GM23338 (cell line): ENCODE data around the gene CDH18. TPM values are rescaled to one million over a fixed set of nuclear protein-coding genes. Genes with fewer than 3 reads are reported as not detected.

Source experiments
- ATAC-seq: fragments of 200-7000 bp; cut with Tn5 transposase; 3 replicates; pipeline ENCODE4 v1.9.1; 2020
- DNase-seq: peaks from one replicate; pipeline ENCODE4 v3.0.0-alpha.2; 2015; ENCODE audit warnings: low spot score
- H2AFZ ChIP-seq: fragments of 200-600 bp; sonication (generic); 2 replicates; pipeline ENCODE4 v1.8.0; 2016; ENCODE audit warnings: antibody characterized with exemption, mild to moderate bottlenecking, moderate library complexity
- H3F3A ChIP-seq: fragments of 200-600 bp; sonication (generic); replicated peaks from 2 replicates; pipeline ENCODE4 v1.8.0; 2017; ENCODE audit warnings: antibody characterized with exemption, mixed run types, low read depth
- H3K27ac ChIP-seq: fragments of 200-600 bp; sonication (generic); 2 replicates; pipeline ENCODE4 v1.6.1; 2016; ENCODE audit warnings: low read depth
- H3K27me3 ChIP-seq: fragments of 200-600 bp; sonication (generic); 2 replicates; pipeline ENCODE4 v1.8.0; 2016; ENCODE audit warnings: mild to moderate bottlenecking, mixed run types, moderate library complexity; ENCODE audit not compliant: insufficient read depth
- H3K36me3 ChIP-seq: fragments of 200-600 bp; sonication (generic); 2 replicates; pipeline ENCODE4 v1.8.0; 2016; ENCODE audit warnings: mild to moderate bottlenecking; ENCODE audit not compliant: insufficient read depth
- H3K4me1 ChIP-seq: fragments of 200-600 bp; sonication (generic); 2 replicates; pipeline ENCODE4 v1.8.0; 2016; ENCODE audit warnings: mild to moderate bottlenecking, moderate library complexity; ENCODE audit not compliant: insufficient read depth
- H3K4me2 ChIP-seq: fragments of 200-600 bp; sonication (generic); 2 replicates; pipeline ENCODE4 v1.7.1; 2017; ENCODE audit warnings: mixed run types
- H3K4me3 ChIP-seq: fragments of 200-600 bp; sonication (generic); 2 replicates; pipeline ENCODE4 v1.6.1; 2016; ENCODE audit warnings: mixed run types
- H3K79me2 ChIP-seq: fragments of 200-600 bp; sonication (generic); replicated peaks from 2 replicates; pipeline ENCODE4 v1.8.0; 2017; ENCODE audit warnings: mild to moderate bottlenecking; ENCODE audit not compliant: insufficient read depth
- H3K9me2 ChIP-seq: fragments of 200-600 bp; sonication (generic); 2 replicates; pipeline ENCODE4 v1.8.0; 2017; ENCODE audit not compliant: insufficient read depth
- H4K20me1 ChIP-seq: fragments of 200-600 bp; sonication (generic); replicated peaks from 2 replicates; pipeline ENCODE4 v1.8.0; 2017; ENCODE audit warnings: mild to moderate bottlenecking; ENCODE audit not compliant: insufficient read depth
- H3K27ac Mint-ChIP-seq: 2 replicates; pipeline ENCODE4 v1.8.0; 2020; ENCODE audit warnings: inconsistent platforms, mild to moderate bottlenecking, moderate library complexity, mixed read lengths
- H3K27me3 Mint-ChIP-seq: 3 replicates; pipeline ENCODE4 v1.8.0; 2022; ENCODE audit warnings: low read depth, mild to moderate bottlenecking, moderate library complexity, mixed read lengths, inconsistent platforms; ENCODE audit not compliant: insufficient read depth, poor library complexity
- H3K36me3 Mint-ChIP-seq: 3 replicates; pipeline ENCODE4 v1.8.0; 2021; ENCODE audit warnings: low read depth, mild to moderate bottlenecking, inconsistent platforms, moderate library complexity, mixed read lengths
- H3K4me1 Mint-ChIP-seq: 3 replicates; pipeline ENCODE4 v1.8.0; 2020; ENCODE audit warnings: mild to moderate bottlenecking, inconsistent platforms, mixed read lengths
- H3K4me3 Mint-ChIP-seq: 3 replicates; pipeline ENCODE4 v1.8.0; 2021; ENCODE audit warnings: moderate library complexity, mild to moderate bottlenecking, inconsistent platforms, mixed read lengths
- H3K9me3 Mint-ChIP-seq: 3 replicates; pipeline ENCODE4 v1.8.0; 2020; ENCODE audit warnings: moderate library complexity, mild to moderate bottlenecking, inconsistent platforms, mixed read lengths
- CREB1 ChIP-seq: fragments of 250-450 bp; sonication (Bioruptor Pico); IDR thresholded peaks from 2 replicates; pipeline ENCODE4 v1.5.0; 2020; ENCODE audit warnings: low read depth, mild to moderate bottlenecking, moderate library complexity
- EZH2 ChIP-seq: fragments of 200-600 bp; sonication (generic); IDR thresholded peaks from one replicate; pipeline ENCODE4 v1.8.0; 2017; ENCODE audit warnings: antibody characterized with exemption, mild to moderate bottlenecking, low read depth; ENCODE audit not compliant: unreplicated experiment
- polyA plus RNA-seq: library from polyadenylated mRNA; unstranded; fragments of >200 nt; fragmentation: Nextera tagmentation; extraction: Ambion mirVana; gene quantifications from 2 replicates; pipeline ENCODE4 v1.2.1, GENCODE V29; 2016
- total RNA-seq: library from RNA; depleted of rRNA; stranded (reverse); fragments of >200 nt; shearing (Covaris generic); gene quantifications from 2 replicates; pipeline ENCODE4 v1.2.3, GENCODE V29; 2014
- TF ChIP-seq, protein P1 (sequence below): IDR thresholded peaks from one replicate; pipeline ENCODE4 v1.6.1; 2018; ENCODE audit warnings: antibody characterized with exemption; ENCODE audit not compliant: unreplicated experiment
- TF ChIP-seq, protein P2 (sequence below): fragments of 250-450 bp; sonication (Bioruptor Pico); IDR thresholded peaks from 2 replicates; pipeline ENCODE4 v1.5.0; 2020; ENCODE audit warnings: mild to moderate bottlenecking, moderate library complexity

Gene CDH18
- total and polyA plus RNA-seq, 2 experiments from 2014 or later, result 1.3 TPM; not detected in 1

DNA sequence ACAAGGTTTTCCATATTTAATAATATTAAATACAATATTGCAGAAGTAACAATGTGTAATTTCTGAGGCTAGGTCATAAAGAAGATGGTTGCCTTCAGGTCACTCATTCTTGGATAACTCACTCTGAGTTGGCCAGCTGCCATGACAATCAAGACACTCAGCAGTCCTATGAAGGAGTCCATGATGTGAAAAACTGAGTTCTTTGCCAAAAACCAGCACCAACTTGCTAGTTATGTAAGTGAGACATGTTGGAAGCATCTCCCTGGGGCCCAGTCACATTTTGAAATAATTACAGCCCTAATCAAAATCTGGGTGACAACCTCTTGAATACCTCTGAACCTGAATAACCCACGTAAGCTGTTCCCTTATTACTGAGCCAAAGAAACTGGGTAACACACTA lies 453.2 kb downstream of the CDH18 start:
- no peaks in the 10 kb centered on the region for H3K27me3 Mint-ChIP-seq
- TF ChIP-seq, protein P1, sequence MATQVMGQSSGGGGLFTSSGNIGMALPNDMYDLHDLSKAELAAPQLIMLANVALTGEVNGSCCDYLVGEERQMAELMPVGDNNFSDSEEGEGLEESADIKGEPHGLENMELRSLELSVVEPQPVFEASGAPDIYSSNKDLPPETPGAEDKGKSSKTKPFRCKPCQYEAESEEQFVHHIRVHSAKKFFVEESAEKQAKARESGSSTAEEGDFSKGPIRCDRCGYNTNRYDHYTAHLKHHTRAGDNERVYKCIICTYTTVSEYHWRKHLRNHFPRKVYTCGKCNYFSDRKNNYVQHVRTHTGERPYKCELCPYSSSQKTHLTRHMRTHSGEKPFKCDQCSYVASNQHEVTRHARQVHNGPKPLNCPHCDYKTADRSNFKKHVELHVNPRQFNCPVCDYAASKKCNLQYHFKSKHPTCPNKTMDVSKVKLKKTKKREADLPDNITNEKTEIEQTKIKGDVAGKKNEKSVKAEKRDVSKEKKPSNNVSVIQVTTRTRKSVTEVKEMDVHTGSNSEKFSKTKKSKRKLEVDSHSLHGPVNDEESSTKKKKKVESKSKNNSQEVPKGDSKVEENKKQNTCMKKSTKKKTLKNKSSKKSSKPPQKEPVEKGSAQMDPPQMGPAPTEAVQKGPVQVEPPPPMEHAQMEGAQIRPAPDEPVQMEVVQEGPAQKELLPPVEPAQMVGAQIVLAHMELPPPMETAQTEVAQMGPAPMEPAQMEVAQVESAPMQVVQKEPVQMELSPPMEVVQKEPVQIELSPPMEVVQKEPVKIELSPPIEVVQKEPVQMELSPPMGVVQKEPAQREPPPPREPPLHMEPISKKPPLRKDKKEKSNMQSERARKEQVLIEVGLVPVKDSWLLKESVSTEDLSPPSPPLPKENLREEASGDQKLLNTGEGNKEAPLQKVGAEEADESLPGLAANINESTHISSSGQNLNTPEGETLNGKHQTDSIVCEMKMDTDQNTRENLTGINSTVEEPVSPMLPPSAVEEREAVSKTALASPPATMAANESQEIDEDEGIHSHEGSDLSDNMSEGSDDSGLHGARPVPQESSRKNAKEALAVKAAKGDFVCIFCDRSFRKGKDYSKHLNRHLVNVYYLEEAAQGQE, result no peak
- TF ChIP-seq CREB1 (CRISPR knock-in tag) (no peak), EZH2 (no peak)
- TF ChIP-seq, protein P2, sequence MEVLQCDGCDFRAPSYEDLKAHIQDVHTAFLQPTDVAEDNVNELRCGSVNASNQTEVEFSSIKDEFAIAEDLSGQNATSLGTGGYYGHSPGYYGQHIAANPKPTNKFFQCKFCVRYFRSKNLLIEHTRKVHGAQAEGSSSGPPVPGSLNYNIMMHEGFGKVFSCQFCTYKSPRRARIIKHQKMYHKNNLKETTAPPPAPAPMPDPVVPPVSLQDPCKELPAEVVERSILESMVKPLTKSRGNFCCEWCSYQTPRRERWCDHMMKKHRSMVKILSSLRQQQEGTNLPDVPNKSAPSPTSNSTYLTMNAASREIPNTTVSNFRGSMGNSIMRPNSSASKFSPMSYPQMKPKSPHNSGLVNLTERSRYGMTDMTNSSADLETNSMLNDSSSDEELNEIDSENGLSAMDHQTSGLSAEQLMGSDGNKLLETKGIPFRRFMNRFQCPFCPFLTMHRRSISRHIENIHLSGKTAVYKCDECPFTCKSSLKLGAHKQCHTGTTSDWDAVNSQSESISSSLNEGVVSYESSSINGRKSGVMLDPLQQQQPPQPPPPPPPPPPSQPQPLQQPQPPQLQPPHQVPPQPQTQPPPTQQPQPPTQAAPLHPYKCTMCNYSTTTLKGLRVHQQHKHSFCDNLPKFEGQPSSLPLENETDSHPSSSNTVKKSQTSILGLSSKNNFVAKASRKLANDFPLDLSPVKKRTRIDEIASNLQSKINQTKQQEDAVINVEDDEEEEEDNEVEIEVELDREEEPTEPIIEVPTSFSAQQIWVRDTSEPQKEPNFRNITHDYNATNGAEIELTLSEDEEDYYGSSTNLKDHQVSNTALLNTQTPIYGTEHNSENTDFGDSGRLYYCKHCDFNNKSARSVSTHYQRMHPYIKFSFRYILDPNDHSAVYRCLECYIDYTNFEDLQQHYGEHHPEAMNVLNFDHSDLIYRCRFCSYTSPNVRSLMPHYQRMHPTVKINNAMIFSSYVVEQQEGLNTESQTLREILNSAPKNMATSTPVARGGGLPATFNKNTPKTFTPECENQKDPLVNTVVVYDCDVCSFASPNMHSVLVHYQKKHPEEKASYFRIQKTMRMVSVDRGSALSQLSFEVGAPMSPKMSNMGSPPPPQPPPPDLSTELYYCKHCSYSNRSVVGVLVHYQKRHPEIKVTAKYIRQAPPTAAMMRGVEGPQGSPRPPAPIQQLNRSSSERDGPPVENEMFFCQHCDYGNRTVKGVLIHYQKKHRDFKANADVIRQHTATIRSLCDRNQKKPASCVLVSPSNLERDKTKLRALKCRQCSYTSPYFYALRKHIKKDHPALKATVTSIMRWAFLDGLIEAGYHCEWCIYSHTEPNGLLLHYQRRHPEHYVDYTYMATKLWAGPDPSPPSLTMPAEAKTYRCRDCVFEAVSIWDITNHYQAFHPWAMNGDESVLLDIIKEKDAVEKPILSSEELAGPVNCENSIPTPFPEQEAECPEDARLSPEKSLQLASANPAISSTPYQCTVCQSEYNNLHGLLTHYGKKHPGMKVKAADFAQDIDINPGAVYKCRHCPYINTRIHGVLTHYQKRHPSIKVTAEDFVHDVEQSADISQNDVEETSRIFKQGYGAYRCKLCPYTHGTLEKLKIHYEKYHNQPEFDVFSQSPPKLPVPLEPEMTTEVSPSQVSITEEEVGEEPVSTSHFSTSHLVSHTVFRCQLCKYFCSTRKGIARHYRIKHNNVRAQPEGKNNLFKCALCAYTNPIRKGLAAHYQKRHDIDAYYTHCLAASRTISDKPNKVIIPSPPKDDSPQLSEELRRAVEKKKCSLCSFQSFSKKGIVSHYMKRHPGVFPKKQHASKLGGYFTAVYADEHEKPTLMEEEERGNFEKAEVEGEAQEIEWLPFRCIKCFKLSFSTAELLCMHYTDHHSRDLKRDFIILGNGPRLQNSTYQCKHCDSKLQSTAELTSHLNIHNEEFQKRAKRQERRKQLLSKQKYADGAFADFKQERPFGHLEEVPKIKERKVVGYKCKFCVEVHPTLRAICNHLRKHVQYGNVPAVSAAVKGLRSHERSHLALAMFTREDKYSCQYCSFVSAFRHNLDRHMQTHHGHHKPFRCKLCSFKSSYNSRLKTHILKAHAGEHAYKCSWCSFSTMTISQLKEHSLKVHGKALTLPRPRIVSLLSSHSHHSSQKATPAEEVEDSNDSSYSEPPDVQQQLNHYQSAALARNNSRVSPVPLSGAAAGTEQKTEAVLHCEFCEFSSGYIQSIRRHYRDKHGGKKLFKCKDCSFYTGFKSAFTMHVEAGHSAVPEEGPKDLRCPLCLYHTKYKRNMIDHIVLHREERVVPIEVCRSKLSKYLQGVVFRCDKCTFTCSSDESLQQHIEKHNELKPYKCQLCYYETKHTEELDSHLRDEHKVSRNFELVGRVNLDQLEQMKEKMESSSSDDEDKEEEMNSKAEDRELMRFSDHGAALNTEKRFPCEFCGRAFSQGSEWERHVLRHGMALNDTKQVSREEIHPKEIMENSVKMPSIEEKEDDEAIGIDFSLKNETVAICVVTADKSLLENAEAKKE, result no peak
- no peak overlapping the region for H3K27ac Mint-ChIP-seq
- no peak overlapping the region for H2AFZ ChIP-seq
- no peaks in the 10 kb centered on the region for H3K4me1 ChIP-seq
- H3K79me2 ChIP-seq, result no peaks in the 10 kb centered on the region
- H3K27ac ChIP-seq, result no peak overlapping the region
- no peaks in the 10 kb centered on the region; the same call in 2 of the 3 replicates for H3K36me3 Mint-ChIP-seq
- DNase-seq, result no peak
- no peaks in the 10 kb centered on the region for H3K27me3 ChIP-seq
- H3K36me3 ChIP-seq, result no peaks in the 10 kb centered on the region
- H3K9me3 Mint-ChIP-seq, result no peaks in the 10 kb centered on the region
- ATAC-seq, result no peak
- H3K4me1 Mint-ChIP-seq, result no peaks in the 10 kb centered on the region
- H3K4me3 Mint-ChIP-seq, result no peak overlapping the region
- H3K4me2 ChIP-seq, result no peak overlapping the region
- H4K20me1 ChIP-seq, result no peaks in the 10 kb centered on the region
- H3K9me2 ChIP-seq, result 0 out of 2 replicates have a peak, but pooled peaks cover 2% of the 10 kb centered on the region
- H3F3A ChIP-seq, result no peaks in the 10 kb centered on the region
- no peak overlapping the region for H3K4me3 ChIP-seq
